Esophagus squamous epithelium (tissue), 4 donors: ENCODE results near the gene TMEM184B.

ENCODE experiments used
- CTCF ChIP-seq, 6 experiments: fragments of 450-650 bp in 4 of 6; fragments of 200-600 bp in 2 of 6; sonication (generic) in 2 of 6; IDR thresholded peaks; one replicate each; pipeline ENCODE4 v1.5.1; 2016 to 2019; ENCODE audit warnings: antibody characterized with exemption in 6 of 6, mild to moderate bottlenecking in 4 of 6, moderate library complexity in 4 of 6
- POLR2A ChIP-seq, 4 donors: fragments of 450-650 bp; IDR thresholded peaks; one replicate each; pipeline ENCODE4 v1.6.1; 2017; ENCODE audit warnings: antibody characterized with exemption in 4 of 4, mild to moderate bottlenecking in 4 of 4, moderate library complexity in 3 of 4

GRCh38 chr22:38181453-38182200 is 91.2 kb downstream of the TMEM184B start, which contains the start of gene PLA2G6:
- TF ChIP-seq POLR2A (IDR thresholded peaks at IDR 0.05) (peak in 2 of 4 donors; percentile 35 to 64), CTCF (IDR thresholded peaks at IDR 0.05) (no peak)
